Peyer's patch (tissue), 4 donors: Measurements from ENCODE around the gene AXDND1.

Experiments used
- CTCF ChIP-seq, 6 experiments: fragments of 450-650 bp in 4 of 6; fragments of 200-600 bp in 2 of 6; sonication (generic) in 1 of 6; IDR thresholded peaks; one replicate each; pipeline ENCODE4 v1.5.1; 2017 to 2019; ENCODE audit warnings: antibody characterized with exemption in 6 of 6, mild to moderate bottlenecking in 3 of 6, moderate library complexity in 1 of 6
- POLR2A ChIP-seq, 2 donors: fragments of 450-650 bp; IDR thresholded peaks; one replicate each; pipeline ENCODE4 v1.5.1; 2017; ENCODE audit warnings: antibody characterized with exemption in 2 of 2, mild to moderate bottlenecking in 2 of 2, moderate library complexity in 2 of 2

- TF ChIP-seq POLR2A (IDR thresholded peaks at IDR 0.05) (peak in 1 of 2 donors; percentile 14), CTCF (IDR thresholded peaks at IDR 0.05) (no peak)
These were observed 476 bp downstream of the AXDND1 start for GRCh38 chr1:179366093-179366800.
